SK-N-SH (cell line): Measurements from ENCODE around the gene IGFBP7. TPM values are rescaled to one million over a fixed set of nuclear protein-coding genes. Genes with fewer than 3 reads are reported as not detected.

Experiments used
- CTCF ChIA-PET: fragments of 300-600, 350-600 bp; formaldehyde crosslinking; extraction: SDS; loops from one replicate; lab custom pipeline; 2021; lab: Yijun Ruan, JAX
- POLR2A ChIA-PET: fragments of 350-600 bp; sonication (Branson Sonifier 250); formaldehyde crosslinking; extraction: SDS; loops from one replicate; lab custom pipeline; 2020; ENCODE audit warnings: antibody characterized with exemption, inconsistent platforms; lab: Yijun Ruan, JAX
- DNase-seq: peaks from one replicate; pipeline ENCODE4 v3.0.0; 2012
- H2AFZ ChIP-seq: fragments of 200-600 bp; sonication (generic); 2 replicates; pipeline ENCODE4 v1.8.1; 2016; ENCODE audit warnings: antibody characterized with exemption, mild to moderate bottlenecking, low read depth
- H3F3A ChIP-seq: fragments of 200-600 bp; sonication (generic); replicated peaks from 2 replicates; pipeline ENCODE3; 2016; ENCODE audit warnings: antibody characterized with exemption, mild to moderate bottlenecking; ENCODE audit not compliant: insufficient read depth
- H3K27ac ChIP-seq, 2 experiments: fragments of 200-500 bp in 1 of 2; fragments of 200-600 bp in 1 of 2; sonication (Bioruptor generic) in 1 of 2; sonication (generic), shearing (Covaris generic) in 1 of 2; 2 replicates each; pipeline versions ENCODE4 v1.5.1 to v1.6.1; 2014 to 2016; ENCODE audit warnings: low read depth in 2 of 2, inconsistent platforms in 1 of 2, low read length in 1 of 2, mild to moderate bottlenecking in 1 of 2, mixed read lengths in 1 of 2
- H3K27me3 ChIP-seq: fragments of 200-600 bp; sonication (generic), shearing (Covaris generic); 2 replicates; pipeline ENCODE4 v1.6.1; 2016; ENCODE audit warnings: mixed run types; ENCODE audit not compliant: insufficient read depth
- H3K36me3 ChIP-seq, 2 experiments: fragments of 200-500 bp in 1 of 2; fragments of 200-600 bp in 1 of 2; sonication (Bioruptor generic) in 1 of 2; sonication (generic) in 1 of 2; replicated peaks in 1 of 2; 2 replicates each; pipeline versions ENCODE3 to v1.5.1; 2014 to 2016; ENCODE audit warnings: low read length in 1 of 2, mild to moderate bottlenecking in 1 of 2; ENCODE audit not compliant: insufficient read depth in 2 of 2, control insufficient read depth in 1 of 2
- H3K4me1 ChIP-seq, 2 experiments: fragments of 200-500 bp in 1 of 2; fragments of 200-600 bp in 1 of 2; sonication (Bioruptor generic) in 1 of 2; sonication (generic), shearing (Covaris generic) in 1 of 2; 2 replicates each; pipeline versions ENCODE4 v1.5.1 to v1.6.1; 2014 to 2016; ENCODE audit warnings: low read depth in 1 of 2, low read length in 1 of 2, mixed run types in 1 of 2; ENCODE audit not compliant: insufficient read depth in 2 of 2, control insufficient read depth in 1 of 2
- H3K4me2 ChIP-seq: fragments of 200-600 bp; sonication (generic), shearing (Covaris generic); 2 replicates; pipeline ENCODE4 v1.6.1; 2017; ENCODE audit warnings: mixed run types
- H3K4me3 ChIP-seq, 2 experiments: fragments of 200-500 bp in 1 of 2; fragments of 200-600 bp in 1 of 2; sonication (Bioruptor generic) in 1 of 2; sonication (generic), shearing (Covaris generic) in 1 of 2; 2 replicates each; pipeline versions ENCODE4 v1.5.1 to v1.8.1; 2014 to 2016; ENCODE audit warnings: low read depth in 2 of 2, inconsistent platforms in 1 of 2, low read length in 1 of 2, mild to moderate bottlenecking in 1 of 2, mixed read lengths in 1 of 2, moderate library complexity in 1 of 2
- H3K79me2 ChIP-seq: fragments of 200-600 bp; sonication (generic); 2 replicates; pipeline ENCODE4 v1.8.1; 2017; ENCODE audit warnings: mild to moderate bottlenecking; ENCODE audit not compliant: insufficient read depth
- H3K9ac ChIP-seq: fragments of 200-600 bp; sonication (generic); 2 replicates; pipeline ENCODE4 v1.6.1; 2017; ENCODE audit warnings: mixed run types
- H3K9me2 ChIP-seq: fragments of 200-600 bp; sonication (generic); 2 replicates; pipeline ENCODE4 v1.6.1; 2017; ENCODE audit warnings: mixed run types
- H3K9me3 ChIP-seq: fragments of 200-600 bp; sonication (generic); 2 replicates; pipeline ENCODE4 v1.6.1; 2017; ENCODE audit warnings: mixed run types, mild to moderate bottlenecking, moderate library complexity
- H4K20me1 ChIP-seq: fragments of 200-600 bp; sonication (generic); 2 replicates; pipeline ENCODE4 v1.6.1; 2017; ENCODE audit warnings: mild to moderate bottlenecking, mixed run types; ENCODE audit not compliant: insufficient read depth
- CTCF ChIP-seq: fragments of 200-600 bp; sonication (generic); IDR thresholded peaks from 2 replicates; pipeline ENCODE4 v1.6.1; 2017; ENCODE audit warnings: antibody characterized with exemption, mild to moderate bottlenecking, moderate library complexity
- EP300 ChIP-seq, 2 experiments: IDR thresholded peaks; 2 replicates each; pipeline versions ENCODE4 v1.4.0 to v1.6.1; 2012; ENCODE audit warnings: borderline replicate concordance in 1 of 2, low read depth in 1 of 2, low read length in 1 of 2
- FOSL2 ChIP-seq: IDR thresholded peaks from 2 replicates; pipeline ENCODE4 v1.4.0; 2012; ENCODE audit warnings: low read depth, mild to moderate bottlenecking, moderate library complexity, borderline replicate concordance
- FOXJ3 ChIP-seq: sonication (generic); formaldehyde crosslinking; IDR thresholded peaks from 2 replicates; pipeline ENCODE4 v1.5.1; 2020; ENCODE audit warnings: mild to moderate bottlenecking, missing genetic modification reagents
- GABPA ChIP-seq: IDR thresholded peaks from 2 replicates; pipeline ENCODE4 v1.4.0; 2012; ENCODE audit warnings: low read depth, mild to moderate bottlenecking
- GATA2 ChIP-seq: sonication (generic); formaldehyde crosslinking; IDR thresholded peaks from 2 replicates; pipeline ENCODE4 v1.5.0; 2020; ENCODE audit warnings: mild to moderate bottlenecking, missing genetic modification reagents
- NFIC ChIP-seq: IDR thresholded peaks from 2 replicates; pipeline ENCODE4 v1.4.0; 2012; ENCODE audit warnings: borderline replicate concordance
- NRF1 ChIP-seq: IDR thresholded peaks from 2 replicates; pipeline ENCODE4 v1.6.1; 2012; ENCODE audit warnings: low read depth, mild to moderate bottlenecking, low read length
- RAD21 ChIP-seq: IDR thresholded peaks from 2 replicates; pipeline ENCODE4 v1.6.1; 2012; ENCODE audit warnings: mild to moderate bottlenecking, low read length
- RCOR1 ChIP-seq: fragments of 150-350 bp; IDR thresholded peaks from 2 replicates; pipeline ENCODE4 v1.6.1; 2017; ENCODE audit warnings: antibody characterized with exemption, low read length
- RXRA ChIP-seq: IDR thresholded peaks from 2 replicates; pipeline ENCODE4 v1.4.0; 2012; ENCODE audit warnings: low read depth, mild to moderate bottlenecking, borderline replicate concordance
- SIN3A ChIP-seq: IDR thresholded peaks from 2 replicates; pipeline ENCODE4 v1.6.1; 2012; ENCODE audit warnings: low read depth, mild to moderate bottlenecking, low read length, moderate library complexity, borderline replicate concordance
- SMC3 ChIP-seq: IDR thresholded peaks from 2 replicates; pipeline ENCODE4 v1.6.1; 2012; ENCODE audit warnings: low read depth, low read length, improper control_type of control experiment
- TEAD4 ChIP-seq: IDR thresholded peaks from 2 replicates; pipeline ENCODE4 v1.4.0; 2012; ENCODE audit warnings: mild to moderate bottlenecking, borderline replicate concordance; ENCODE audit not compliant: insufficient read depth
- USF1 ChIP-seq: IDR thresholded peaks from 2 replicates; pipeline ENCODE4 v1.4.0; 2012; ENCODE audit warnings: low read depth, borderline replicate concordance
- USF2 ChIP-seq: fragments of 150-350 bp; IDR thresholded peaks from 2 replicates; pipeline ENCODE4 v1.6.1; 2017; ENCODE audit warnings: antibody characterized with exemption, low read length, low read depth, borderline replicate concordance
- YY1 ChIP-seq: IDR thresholded peaks from 2 replicates; pipeline ENCODE4 v1.4.0; 2012; ENCODE audit warnings: low read depth, mild to moderate bottlenecking
- WGBS: methylation state at CpG from one replicate; pipeline ENCODE4 v1.1.6; 2017; ENCODE audit warnings: low lambda C conversion rate; 5-methylcytosine and 5-hydroxymethylcytosine counted together
- polyA plus RNA-seq, 3 experiments: library from polyadenylated mRNA; depleted of rRNA; stranded (reverse); fragments of >200 nt; gene quantifications; 2 replicates each; pipeline ENCODE4 v1.2.3, GENCODE V29; 2012
- TF ChIP-seq, protein P1 (sequence below): IDR thresholded peaks from 2 replicates; pipeline ENCODE4 v1.4.0; 2012; ENCODE audit warnings: low read depth
- TF ChIP-seq, protein P2 (sequence below): fragments of 150-350 bp; IDR thresholded peaks from 2 replicates; pipeline ENCODE4 v1.6.1; 2016; ENCODE audit warnings: mild to moderate bottlenecking, low read depth, low read length

IGFBP7 gene
- polyA plus RNA-seq, 1 of the 3 experiments (the other 2 are of a cell fraction): 0.38 TPM

DNA sequence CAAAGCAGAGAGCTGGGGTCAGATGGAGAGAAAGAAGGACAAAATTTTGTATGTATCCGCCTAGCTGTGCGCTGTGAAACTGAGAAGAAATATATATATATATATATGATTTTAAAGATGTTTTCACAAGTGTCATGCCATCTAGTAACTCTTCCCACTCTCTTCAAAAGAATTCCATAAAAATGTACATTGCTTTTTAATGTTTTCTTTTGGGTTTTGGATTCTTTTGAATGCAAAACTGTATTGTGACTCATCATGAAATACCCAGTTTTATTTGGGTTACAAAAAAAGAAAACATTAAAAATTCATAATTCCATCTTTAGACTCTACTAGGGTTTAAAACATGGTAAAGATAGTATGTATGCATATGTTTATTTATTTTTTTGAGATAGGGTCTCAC, 34.3 kb upstream of the IGFBP7 start:
- no peak overlapping the region for H3K4me2 ChIP-seq
- TF ChIP-seq SMC3 (no peak), NRF1 (no peak)
- TF ChIP-seq, protein P1, sequence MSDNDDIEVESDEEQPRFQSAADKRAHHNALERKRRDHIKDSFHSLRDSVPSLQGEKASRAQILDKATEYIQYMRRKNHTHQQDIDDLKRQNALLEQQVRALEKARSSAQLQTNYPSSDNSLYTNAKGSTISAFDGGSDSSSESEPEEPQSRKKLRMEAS: no peak
- no peak for DNase-seq
- POLR2A ChIA-PET: no interaction called here
- CTCF ChIA-PET: interaction anchor here (1.8 kb wide), 1 partner anchor 13 kb away, joined by 4 read pairs; no protein-coding TSS in a partner anchor
- no peaks in the 10 kb centered on the region for H3K36me3 ChIP-seq
- H3K9me3 ChIP-seq: no peaks in the 10 kb centered on the region
- H4K20me1 ChIP-seq: no peaks in the 10 kb centered on the region
- H2AFZ ChIP-seq: no peak overlapping the region
- 86% methylated on average over 2 of the region's 2 CpGs for WGBS
- H3K27me3 ChIP-seq: no peaks in the 10 kb centered on the region
- H3K27ac ChIP-seq: peak overlapping the region in 1 of 2 experiments; percentile 65; a peak in 2 of 4 replicates
- H3K79me2 ChIP-seq: no peaks in the 10 kb centered on the region
- H3K9me2 ChIP-seq: no peaks in the 10 kb centered on the region
- H3K4me3 ChIP-seq: no peak overlapping the region
- H3K9ac ChIP-seq: no peak overlapping the region
- H3K4me1 ChIP-seq: peaks cover 0 to 32% of the 10 kb centered on the region in 2 experiments; a peak in 2 of 4 replicates
- H3F3A ChIP-seq: peaks cover 31% of the 10 kb centered on the region

GRCh38 chr4:57139783-57140182, 29.6 kb upstream of the IGFBP7 start:
- ChIA-PET POLR2A (no interaction called here), CTCF (interaction anchor here (1.2 kb wide), 1 partner anchor 102 kb away, joined by 4 read pairs; no protein-coding TSS in a partner anchor)
- Histone ChIP-seq H3K36me3 (no peaks in the 10 kb centered on the region), H3K4me3 (no peak overlapping the region), H3K27me3 (no peaks in the 10 kb centered on the region), H3K4me2 (no peak overlapping the region), H3K9me2 (no peaks in the 10 kb centered on the region), H3K79me2 (no peaks in the 10 kb centered on the region), H3F3A (peaks cover 28% of the 10 kb centered on the region), H2AFZ (no peak overlapping the region), H3K27ac (no peak overlapping the region)
- DNase-seq: no peak
- no peak for TF ChIP-seq YY1
- TF ChIP-seq, all 33 proteins: peak for 0
- no peaks in the 10 kb centered on the region for H3K9me3 ChIP-seq
- no peaks in the 10 kb centered on the region for H3K4me1 ChIP-seq
- no peaks in the 10 kb centered on the region for H4K20me1 ChIP-seq
- no peak overlapping the region for H3K9ac ChIP-seq

- Histone ChIP-seq H3K4me2 (no peak overlapping the region), H3K27ac (peak overlapping the region in 1 of 2 experiments; percentile 62; a peak in 2 of 4 replicates), H3F3A (peaks cover 27% of the 10 kb centered on the region), H3K79me2 (no peaks in the 10 kb centered on the region), H3K4me3 (no peak overlapping the region), H3K9me3 (no peaks in the 10 kb centered on the region), H4K20me1 (no peaks in the 10 kb centered on the region), H3K9ac (no peak overlapping the region), H3K4me1 (peaks cover 5% of the 10 kb centered on the region in 2 experiments; a peak in 2 of 4 replicates), H3K27me3 (no peaks in the 10 kb centered on the region), H3K36me3 (no peaks in the 10 kb centered on the region), H3K9me2 (no peaks in the 10 kb centered on the region), H2AFZ (no peak overlapping the region)
- POLR2A ChIA-PET: no interaction called here
- DNase-seq: no peak
- CTCF ChIA-PET: interaction anchor here (1.0 to 1.7 kb wide), 2 partner anchors 26 to 105 kb away, joined by 3 to 7 read pairs; no protein-coding TSS in a partner anchor
- TF ChIP-seq SIN3A: no peak
- no peak for TF ChIP-seq RXRA
- TF ChIP-seq FOSL2: no peak
- TF ChIP-seq NFIC: no peak
- TF ChIP-seq FOXJ3 (CRISPR knock-in tag): no peak
- TF ChIP-seq GABPA: no peak
- no peak for TF ChIP-seq GATA2 (CRISPR knock-in tag)
- TF ChIP-seq RCOR1: no peak
- TF ChIP-seq CTCF: no peak
- TF ChIP-seq, protein P2, sequence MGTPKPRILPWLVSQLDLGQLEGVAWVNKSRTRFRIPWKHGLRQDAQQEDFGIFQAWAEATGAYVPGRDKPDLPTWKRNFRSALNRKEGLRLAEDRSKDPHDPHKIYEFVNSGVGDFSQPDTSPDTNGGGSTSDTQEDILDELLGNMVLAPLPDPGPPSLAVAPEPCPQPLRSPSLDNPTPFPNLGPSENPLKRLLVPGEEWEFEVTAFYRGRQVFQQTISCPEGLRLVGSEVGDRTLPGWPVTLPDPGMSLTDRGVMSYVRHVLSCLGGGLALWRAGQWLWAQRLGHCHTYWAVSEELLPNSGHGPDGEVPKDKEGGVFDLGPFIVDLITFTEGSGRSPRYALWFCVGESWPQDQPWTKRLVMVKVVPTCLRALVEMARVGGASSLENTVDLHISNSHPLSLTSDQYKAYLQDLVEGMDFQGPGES: no peak
- TF ChIP-seq EP300 (IDR thresholded peaks at IDR 0.05; ENCODE audit: borderline replicate concordance in 1 of 2, low read depth in 1 of 2, low read length in 1 of 2): no peak
- TF ChIP-seq USF1: no peak
- no peak for TF ChIP-seq TEAD4
- TF ChIP-seq RAD21: no peak
- no peak for TF ChIP-seq USF2
Observed at GRCh38 chr4:57137261-57137660, 27.1 kb upstream of the IGFBP7 start.
